GM21529 (cell line): ENCODE data around the gene NXPE1.

Experiments
- ATAC-seq: cut with Tn5 transposase; IDR thresholded peaks from one replicate; pipeline ENCODE4 v1.9.1; 2021; ENCODE audit not compliant: unreplicated experiment

Gene NXPE1

GRCh38 chr11:114563077-114563476 is 3.4 kb upstream of the NXPE1 start:
- no peak for ATAC-seq

- ATAC-seq: no peak
Measured at GRCh38 chr11:114562166-114562916, 2.7 kb upstream of the NXPE1 start.

- ATAC-seq: no peak
Measured at GRCh38 chr11:114556135-114556534, 3.5 kb downstream of the NXPE1 start.

GRCh38 chr11:114553642-114554041 is 6.0 kb downstream of the NXPE1 start:
- ATAC-seq: no peak

GRCh38 chr11:114551060-114551459 is 8.6 kb downstream of the NXPE1 start:
- no peak for ATAC-seq

GRCh38 chr11:114525682-114526081 is 34.0 kb downstream of the NXPE1 start:
- ATAC-seq: no peak

- ATAC-seq: no peak
Measured at GRCh38 chr11:114524122-114524521, 35.6 kb downstream of the NXPE1 start.

GRCh38 chr11:114522818-114523217 is 36.9 kb downstream of the NXPE1 start:
- no peak for ATAC-seq

GRCh38 chr11:114511538-114511937 is 48.1 kb downstream of the NXPE1 start:
- ATAC-seq: no peak

- no peak for ATAC-seq
Measured at GRCh38 chr11:114511079-114511478, 48.6 kb downstream of the NXPE1 start.

- no peak for ATAC-seq
Measured at GRCh38 chr11:114501901-114502300, 57.8 kb downstream of the NXPE1 start.

GRCh38 chr11:114499756-114500155 is 59.9 kb downstream of the NXPE1 start:
- no peak for ATAC-seq

GRCh38 chr11:114496915-114497314 is 62.8 kb downstream of the NXPE1 start:
- no peak for ATAC-seq

GRCh38 chr11:114483929-114484328 is 75.8 kb downstream of the NXPE1 start:
- ATAC-seq: no peak

- ATAC-seq: no peak
Measured at GRCh38 chr11:114482114-114482513, 77.6 kb downstream of the NXPE1 start.

- ATAC-seq: no peak
Measured at GRCh38 chr11:114479331-114479730, 80.3 kb downstream of the NXPE1 start.

GRCh38 chr11:114478768-114479167 is 80.9 kb downstream of the NXPE1 start:
- no peak for ATAC-seq

- ATAC-seq: no peak
Measured at GRCh38 chr11:114478001-114478410, 81.7 kb downstream of the NXPE1 start.

GRCh38 chr11:114472661-114473060 is 87.0 kb downstream of the NXPE1 start:
- ATAC-seq: no peak
